LoVo (cell line): ENCODE results near the gene SRGAP3.

Source experiments
- DNase-seq: peaks from one replicate; pipeline ENCODE4 v3.0.0-alpha.2; 2016; ENCODE audit warnings: low spot score

SRGAP3 gene

DNA sequence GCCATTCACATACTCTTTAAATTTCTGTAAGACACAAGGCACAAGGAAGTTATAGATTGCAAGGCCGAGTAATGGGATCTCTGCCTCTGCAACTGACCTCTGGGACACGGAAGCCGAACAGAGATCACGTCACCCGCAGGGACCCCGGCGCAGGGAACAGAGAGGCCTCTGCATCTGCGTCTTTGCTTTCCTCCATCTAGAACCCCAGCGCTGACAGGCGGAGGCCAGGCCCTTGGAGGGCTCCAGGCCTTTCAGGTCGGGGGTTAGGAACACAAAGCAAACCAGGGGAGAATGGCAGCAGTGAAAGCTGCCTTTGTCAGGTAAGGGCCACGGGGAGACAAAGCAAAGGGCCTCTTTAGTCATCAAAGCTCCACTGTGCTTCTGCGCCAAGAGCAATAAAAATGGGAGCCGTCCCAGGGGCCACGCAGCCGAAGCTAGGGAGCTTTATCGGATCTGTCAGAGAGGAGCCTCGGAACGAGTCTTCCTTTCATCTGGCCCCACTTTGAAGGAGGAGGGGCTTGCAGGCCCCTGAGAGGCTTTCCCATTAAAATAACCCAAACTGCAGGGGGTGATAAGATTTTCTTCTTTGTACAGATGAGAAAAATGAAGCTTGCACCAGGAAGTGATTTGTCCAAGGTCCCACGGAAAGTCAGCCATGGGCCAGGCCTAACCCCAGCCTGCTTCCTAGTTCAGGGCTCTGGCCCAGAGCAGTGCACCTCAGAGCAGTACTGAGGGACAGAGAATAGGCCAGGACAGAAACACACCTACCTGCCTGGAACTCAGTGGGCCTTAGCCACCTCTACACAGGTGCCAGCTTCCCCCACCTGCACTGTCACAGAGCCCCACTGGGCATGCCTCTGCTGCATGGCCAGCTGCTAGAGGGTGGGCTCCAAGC lies 201.7 kb downstream of the SRGAP3 start:
- DNase-seq = no peak

DNA sequence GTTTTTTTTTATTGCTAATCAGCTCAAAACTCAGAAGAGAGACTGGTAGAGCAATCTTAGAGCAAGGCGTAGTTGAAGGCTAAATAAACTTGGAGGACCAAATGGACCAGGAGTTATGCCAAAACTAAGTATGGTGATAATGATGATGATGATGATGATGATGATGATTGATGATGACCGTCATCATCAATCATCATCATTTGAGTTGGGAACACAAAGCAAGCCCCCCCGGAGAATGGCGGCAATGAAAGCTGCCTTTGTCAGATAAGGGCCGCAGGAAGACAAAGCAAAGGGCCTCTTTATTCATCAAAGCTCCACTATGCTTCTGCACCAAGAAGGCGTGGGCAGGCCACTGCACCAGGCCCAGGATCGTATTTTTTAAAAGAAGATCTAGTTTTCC lies 204.1 kb downstream of the SRGAP3 start:
- no peak for DNase-seq

DNA sequence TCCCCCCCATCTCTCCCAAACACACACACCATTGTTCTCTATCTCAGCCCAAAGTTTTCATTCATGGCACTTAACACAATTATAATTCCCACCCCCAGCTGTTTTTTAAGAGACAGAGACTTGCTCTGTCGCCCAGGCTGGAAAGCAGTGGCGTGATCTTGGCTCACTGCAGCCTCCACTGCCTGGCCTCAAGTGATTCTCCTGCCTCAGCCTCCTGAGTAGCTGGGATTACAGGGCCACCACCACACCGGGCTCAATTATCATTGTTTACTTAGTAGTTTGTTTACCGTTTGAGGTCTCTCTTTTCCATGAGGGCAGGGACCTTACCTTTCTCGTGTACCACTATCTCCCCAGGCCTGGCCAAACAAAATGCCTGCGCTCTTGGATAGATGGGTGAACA lies 206.4 kb downstream of the SRGAP3 start:
- no peak for DNase-seq

DNA sequence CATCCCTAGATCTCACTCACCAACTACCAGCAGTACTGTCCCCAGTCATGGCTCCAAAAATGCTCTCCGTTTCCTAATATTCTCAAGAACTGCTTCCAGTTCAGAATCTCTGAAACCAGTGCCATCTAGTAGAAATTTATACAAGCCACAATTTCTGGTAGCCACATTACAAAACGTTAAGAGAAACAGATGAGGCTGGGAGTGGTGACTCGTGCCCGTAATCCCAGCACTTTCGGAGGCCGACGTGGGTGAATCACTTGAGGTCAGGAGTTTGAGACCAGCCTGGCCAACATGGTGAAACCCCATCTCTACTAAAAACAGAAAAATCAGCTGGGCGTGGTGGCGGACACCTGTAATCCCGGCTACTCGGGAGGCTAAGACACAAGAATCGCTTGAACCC lies 207.8 kb downstream of the SRGAP3 start:
- DNase-seq = no peak

DNA sequence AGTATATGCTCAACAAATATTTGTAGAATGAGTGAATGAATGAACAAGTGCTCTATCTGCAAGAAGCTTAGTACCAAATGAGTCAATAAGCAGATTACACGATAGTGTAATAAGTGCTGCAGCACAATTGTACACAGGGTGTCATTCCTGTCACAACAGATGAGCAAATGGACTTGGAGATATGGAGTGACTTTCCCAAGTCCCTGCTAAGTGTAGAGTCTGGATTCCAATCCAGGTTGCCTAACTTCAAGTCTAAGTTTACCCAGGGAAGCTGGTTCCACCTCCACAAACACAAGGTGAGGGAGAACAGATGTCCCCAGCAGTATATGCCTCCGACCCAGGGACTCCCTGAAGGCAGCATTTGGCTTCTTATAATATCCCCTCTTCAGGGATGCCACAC lies 208.4 kb downstream of the SRGAP3 start:
- no peak for DNase-seq

DNA sequence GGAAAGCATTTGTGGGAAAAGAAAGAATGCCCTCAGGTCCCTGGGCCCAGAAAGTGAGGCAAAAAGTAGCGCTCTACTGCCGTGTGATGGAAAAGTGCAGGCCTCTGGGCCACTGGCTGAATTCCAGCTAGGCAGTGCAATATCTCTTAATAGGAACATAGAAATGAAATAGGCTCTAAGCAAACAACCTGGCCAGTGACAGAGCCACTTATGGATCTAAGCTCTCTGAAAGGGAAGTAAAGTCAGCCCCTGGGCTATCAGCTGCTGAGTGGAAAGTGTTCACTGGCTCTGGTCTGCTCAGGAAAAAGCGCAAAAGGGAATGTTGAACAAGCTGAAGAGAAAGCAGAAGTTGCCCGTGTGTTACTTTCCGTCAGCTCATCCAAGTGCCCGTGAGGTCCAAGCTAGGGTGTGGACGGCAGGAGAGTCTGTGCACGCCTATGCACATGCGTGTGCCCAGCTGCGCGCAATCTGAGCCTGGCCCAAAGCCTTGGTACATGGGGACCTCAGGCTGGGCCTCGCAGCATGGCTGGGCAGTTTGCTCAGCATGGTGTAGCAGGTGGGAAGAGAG lies 212.2 kb downstream of the SRGAP3 start:
- DNase-seq = no peak

DNA sequence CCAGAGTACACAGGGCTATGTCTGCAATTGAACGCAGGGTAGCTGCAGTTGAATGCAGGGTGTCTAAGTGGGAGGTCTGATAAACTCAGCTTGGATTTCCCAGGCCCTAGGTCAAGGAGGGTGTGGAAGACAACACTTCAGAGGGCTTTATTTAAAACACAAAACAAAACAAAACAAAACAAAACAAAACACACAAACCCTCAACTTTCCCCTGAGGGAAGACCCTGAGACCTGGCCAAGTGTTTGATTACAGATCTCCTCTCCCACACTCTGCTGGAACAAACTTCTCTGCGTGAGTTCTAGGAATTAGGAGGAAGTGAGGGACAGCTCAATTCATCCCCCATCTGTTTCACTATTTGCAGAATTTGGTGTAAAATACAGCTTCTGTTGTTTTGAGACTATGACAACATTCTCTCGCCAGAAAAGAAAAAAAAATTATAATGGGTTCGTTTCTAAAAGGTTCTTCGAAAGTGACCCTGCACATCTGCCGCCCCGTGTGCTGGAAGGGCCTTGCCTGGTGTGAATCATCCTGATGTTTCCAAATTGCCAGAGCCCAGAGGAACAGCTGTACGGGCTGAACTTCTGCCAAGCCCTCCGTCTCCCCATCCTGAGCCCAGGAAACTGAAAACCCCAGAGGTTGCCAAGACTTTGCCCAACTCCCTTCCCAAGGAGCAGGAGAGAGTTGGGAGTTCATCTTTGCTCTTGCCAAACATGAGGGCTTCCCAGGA lies 212.9 kb downstream of the SRGAP3 start:
- DNase-seq = no peak

DNA sequence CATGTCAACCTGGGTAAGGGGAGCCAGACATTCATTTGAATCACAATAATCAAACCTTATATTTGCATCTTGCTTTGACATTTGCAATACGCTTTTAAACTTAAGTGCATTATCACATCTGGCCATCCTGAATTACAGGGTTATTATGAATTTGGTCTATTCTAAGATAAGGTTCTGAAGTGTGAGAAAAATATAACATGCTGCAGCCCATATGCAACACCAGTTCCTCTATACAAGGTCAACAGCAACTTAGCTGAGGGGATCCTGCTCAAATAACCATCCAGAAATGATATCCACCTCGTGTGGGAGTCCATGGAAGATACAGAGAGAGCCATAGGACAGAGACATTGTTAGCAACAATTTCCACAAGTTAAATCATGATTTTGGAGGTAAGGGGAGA lies 213.5 kb downstream of the SRGAP3 start:
- DNase-seq = no peak

DNA sequence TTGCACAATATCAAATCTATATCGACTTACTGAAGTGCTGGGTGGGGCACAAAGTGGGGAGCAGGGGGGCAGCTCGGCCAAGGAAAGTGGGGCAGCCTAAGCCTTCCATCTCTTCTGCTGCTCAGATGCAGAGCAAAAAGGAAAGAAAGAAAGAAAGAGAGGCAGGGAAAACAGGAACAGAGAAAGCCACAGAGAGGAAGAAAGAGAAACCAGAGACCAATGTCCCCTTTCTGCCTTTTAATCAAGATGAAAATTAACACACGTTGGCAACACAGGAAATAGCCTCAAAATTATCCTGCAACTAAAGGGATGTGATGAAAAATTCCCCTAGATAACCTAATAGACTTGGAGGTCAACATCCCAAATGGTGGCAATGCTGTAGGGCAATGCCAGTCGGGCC lies 214.0 kb downstream of the SRGAP3 start:
- no peak for DNase-seq

DNA sequence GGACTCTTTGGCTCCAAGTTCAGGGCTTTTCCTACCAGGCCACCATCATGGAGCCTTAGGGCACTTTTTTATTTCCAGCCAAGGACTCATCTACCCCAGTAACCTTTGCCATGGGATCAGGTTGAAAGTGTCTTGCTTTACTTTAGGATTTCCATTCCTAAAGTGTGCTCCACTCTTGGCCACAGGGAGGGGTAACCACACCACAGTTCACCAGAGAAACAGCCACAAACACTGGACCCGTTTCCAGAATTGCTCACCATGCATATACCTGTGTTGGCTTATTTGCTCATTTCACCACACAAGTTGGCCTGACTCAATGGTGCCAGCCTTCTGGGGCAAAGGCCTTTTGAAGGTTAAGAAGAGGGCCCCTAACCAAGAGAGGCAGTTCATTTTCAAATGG lies 215.6 kb downstream of the SRGAP3 start:
- DNase-seq = no peak

DNA sequence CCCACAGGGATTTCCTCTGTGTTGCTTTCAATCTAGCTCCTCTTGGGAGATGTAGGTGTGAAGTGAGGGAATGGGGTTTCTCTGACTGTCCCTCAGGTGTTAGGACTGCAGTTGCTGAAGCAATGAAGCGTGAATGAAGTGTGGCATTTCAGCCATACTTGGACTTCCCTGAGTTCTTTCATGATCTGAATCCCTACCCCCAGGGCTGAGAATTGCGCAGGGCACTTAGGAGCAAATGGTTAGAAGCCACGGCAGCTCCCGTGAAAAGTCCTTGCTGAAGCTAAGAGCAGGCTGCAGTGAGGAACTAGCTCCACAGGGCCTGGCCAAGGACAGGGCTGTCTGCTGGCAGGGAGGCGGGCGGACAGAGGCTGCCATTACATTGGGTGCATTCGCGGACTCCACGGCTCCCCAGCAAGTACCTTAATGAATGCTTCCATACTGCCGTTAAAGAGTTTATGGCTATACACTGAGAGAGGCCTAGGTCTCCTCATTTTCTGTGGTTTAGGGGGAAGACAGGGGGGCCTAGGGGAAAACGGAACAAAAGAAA lies 217.1 kb downstream of the SRGAP3 start:
- no peak for DNase-seq

DNA sequence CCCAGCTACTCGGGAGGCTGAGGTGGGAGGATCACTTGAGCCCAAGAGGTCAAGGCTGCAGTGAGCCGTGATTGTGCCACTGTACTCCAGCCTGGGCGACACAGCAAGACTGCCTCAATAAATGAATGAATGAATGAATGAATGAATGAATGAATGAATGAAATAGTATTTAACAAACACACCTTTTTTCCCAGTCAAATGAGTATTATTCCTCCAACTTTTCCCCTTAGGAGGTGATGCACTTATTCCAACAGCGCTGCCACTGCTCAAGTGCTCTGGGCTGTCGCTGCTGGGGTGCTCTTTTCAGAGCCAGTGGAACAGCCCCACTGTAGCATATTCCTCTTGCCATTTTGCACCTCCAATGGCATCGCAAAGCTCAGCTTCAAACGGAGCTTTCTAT lies 219.4 kb downstream of the SRGAP3 start:
- DNase-seq = no peak

DNA sequence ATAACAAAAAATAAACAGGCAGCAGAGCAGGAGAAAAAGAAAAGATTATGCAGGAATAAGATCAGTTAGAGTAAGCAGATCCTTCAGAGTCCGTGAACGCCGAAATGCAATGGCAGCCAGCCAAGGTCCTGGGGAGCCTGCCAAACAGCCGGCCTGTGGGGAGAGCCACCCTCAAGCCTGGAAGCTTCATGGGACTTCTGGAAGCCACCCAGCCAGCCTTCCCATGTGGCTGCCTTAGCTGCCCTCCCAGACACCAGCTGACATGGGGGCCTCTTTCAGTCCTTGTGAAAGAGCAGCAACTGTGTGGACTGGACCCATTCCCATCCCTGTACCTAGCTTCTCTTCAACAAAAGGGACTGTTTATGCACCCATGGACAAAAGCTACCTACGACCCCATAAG lies 221.3 kb downstream of the SRGAP3 start:
- no peak for DNase-seq

DNA sequence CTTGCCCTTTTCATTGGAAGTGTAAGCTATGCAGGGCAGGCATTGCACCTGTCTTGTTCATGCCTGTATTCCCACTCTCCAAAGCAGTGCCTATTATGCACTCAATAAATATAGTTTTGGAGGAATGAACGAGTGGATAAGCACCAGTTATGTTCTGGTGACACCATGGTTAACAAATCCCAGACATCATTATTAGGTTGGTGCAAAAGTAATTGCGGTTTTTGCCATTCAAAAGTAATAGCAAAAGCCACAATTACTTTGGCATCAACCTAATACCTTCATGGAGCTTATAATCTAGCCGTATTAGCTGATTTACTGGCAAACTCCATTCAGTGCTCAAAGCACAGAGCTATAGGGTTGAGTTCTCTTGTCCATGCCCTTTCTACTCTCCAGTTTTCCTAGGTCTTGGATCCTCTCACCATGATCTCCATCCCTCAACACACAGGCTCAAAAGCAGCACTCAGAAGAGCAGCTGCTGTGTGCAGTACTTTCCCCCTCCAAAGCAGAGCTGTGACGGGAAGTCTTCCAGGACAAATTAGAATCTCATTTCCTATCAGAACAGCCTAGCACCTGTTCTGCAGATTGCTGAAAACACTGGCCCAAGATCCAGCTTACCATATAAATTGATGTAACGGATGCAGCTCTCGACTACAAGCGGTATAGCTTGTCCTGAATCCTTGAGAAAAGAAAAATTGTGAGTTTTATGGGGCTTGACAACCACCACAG lies 223.0 kb downstream of the SRGAP3 start:
- no peak for DNase-seq

DNA sequence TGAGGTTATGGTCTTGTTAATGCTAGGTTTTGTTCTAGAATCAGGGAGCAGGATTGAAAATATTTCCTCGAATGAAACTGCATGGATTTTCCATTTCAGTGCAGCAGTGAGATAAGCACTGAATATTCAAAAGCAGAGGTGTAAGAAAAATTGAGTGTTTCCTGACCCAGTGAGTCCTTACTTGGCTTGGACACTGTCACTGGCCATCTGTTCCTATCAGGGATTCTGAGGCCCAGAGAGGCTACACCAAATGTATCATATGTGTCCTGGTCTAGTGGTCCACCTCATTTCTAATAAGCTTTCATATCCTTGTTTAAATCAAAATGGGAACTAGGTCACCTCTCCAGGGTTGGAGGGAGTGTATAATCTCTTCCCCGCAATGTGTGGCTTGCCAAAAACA lies 225.1 kb downstream of the SRGAP3 start:
- DNase-seq = no peak

DNA sequence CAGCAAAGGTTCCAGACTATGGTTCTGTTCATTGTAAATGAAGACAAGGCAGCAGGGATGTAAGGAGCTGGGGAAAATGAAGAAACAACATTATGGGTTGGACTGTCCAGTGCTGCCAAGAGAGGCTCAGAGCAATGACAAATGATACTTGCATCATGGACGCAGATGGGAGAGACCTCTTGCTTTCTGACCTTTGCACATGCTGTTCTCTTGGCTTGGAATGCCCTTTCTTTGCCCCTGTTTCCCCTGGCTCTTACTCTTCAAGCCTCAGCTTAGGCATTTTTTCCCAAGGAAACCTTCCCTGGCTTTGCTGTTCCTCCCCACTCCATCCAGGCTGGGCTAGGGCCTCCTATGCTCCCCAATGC lies 226.2 kb downstream of the SRGAP3 start:
- no peak for DNase-seq

DNA sequence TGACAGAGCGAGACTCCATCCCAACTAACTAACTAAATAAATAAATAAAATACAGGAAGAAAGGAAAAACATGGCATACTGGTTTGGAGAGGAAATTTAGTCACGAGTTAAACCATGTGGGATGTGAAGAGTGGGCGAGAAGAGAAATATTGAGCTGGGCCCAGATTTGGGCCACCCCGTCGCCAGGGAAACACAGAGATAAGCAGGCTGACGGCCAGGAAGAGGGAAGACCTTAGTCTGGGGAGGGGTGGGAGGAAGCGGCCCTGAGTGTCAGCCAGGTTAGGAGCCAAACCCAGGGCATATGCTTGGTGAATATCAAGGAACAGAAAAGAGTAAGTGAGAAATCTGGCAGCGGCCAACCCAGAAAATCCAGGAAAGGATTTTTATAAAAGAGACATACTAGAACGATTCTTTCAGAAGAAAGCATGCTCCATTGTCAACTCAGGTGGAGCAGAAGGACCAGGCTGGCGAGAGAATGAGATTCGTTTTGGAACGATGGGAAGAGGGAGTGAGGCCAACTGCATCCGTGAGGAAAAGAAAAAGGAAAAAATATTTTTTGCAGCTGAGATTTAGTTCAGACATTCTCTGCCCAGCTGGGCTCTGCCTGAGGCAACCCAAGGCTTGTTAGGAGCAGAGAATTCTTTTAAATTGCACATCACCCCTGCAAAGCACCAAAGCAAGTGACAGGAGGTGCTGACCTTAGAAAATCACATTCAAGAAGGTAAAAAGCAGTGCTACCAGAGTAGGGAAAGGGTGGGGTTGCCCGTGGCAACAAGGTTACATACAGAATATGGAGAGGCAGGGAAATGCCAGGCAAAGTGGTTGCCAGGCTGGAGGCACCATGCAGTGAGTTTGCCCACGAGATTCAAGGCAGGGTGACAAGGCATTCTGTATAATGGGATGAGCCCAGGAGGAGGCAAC lies 226.9 kb downstream of the SRGAP3 start:
- DNase-seq = no peak

DNA sequence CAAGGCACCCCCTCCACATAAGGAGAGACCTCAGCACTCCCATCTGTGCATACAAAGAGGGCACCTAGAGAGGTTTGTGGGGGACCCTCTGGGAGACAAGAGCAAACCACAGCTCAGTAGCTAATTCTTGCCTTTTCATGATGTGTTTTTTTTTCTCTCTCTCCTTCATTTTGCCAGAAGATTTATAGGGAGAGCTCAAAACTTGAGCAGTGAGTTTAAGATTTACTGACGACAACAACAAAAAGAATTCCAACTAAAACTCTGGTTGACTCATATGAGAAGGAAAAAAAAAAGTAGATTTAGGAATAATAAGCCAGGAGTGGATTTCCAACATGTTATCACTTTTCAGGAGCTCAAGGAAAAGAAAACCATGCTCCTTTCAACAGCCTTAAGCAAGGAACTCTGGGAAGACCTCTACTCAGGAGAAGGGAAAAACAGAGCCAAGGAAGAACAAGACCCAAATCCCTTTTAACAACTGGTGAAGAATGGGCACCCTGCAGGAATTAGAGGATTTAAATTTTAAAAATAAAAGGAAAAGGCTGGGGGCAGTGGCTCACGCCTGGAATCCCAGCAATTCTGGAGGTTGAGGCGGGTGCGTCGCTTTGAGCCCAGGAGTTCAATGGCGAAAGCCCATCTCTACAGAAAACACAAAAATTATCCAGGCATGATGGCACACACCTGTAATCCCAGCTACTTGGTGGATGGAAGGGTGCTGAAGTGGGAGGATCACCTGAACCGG lies 228.0 kb downstream of the SRGAP3 start:
- DNase-seq = no peak

DNA sequence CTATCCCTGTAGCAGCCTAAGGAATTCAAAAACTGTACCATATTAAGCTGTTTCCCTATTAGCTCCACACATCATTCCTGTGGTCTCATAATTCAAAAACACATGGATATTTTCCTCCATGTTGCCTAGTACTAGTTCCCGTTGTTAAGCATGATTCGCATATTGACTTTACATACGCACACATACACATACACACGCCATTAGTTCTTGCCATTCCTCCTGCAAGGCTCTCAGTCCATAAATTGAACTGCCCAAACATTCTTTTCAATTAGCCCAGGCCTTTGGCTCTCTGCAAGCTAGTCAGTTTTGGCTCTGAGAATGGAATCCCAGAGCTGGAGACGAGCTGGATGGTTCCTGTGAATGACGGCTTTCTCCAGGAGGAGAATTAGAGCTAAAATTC lies 229.0 kb downstream of the SRGAP3 start:
- DNase-seq = no peak

DNA sequence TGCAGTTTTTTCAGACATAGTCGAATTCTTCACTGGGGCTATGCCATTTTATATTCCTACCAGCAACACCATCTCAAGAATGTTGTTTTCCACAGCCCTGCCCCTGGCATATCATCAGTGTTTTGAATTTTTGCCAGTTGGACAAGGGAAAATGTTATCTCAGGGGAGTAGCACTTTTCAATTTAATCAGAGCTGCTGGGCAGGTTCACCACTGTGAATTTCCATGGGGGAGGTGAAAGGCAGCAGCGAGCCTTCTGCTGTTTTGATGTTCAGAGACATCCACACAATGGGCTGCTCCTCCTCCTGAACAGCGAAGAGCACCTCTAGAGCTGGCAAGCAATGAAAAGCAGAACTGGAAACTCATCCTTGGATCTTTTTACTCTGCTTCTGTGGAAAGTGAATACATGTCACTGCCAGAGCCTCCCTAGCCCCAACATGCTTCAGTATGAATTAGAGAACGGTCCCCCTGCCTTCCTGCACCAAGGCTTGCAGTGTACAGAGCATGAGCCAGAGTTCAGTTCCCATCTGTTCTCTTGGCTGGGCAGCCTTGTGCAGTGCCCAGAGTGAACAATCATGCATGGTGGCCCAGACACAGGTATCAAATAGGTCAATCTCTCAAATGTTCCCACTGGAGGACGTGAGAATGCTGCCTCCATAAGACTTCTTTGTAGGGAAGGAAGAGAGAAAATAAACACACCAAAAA lies 230.0 kb downstream of the SRGAP3 start:
- no peak for DNase-seq
